HCT116 (cell line): ENCODE results near the gene TFIP11. TPM values are rescaled to one million over a fixed set of nuclear protein-coding genes. Genes with fewer than 3 reads are reported as not detected.

ENCODE experiments used
- ATAC-seq: fragments of 200-7000 bp; cut with Tn5 transposase; 2 replicates; pipeline ENCODE4 v1.9.1; 2020; ENCODE audit warnings: mild to moderate bottlenecking, moderate library complexity
- BruUV-seq: library from RNA; stranded (reverse); fragments of 400-500 nt; replicated peaks from 2 replicates; lab custom pipeline; 2021; lab: Mats Ljungman, UMichigan
- CTCF ChIA-PET: fragments of 300-600 bp; sonication (Branson Sonifier 250); formaldehyde crosslinking; loops from one replicate; lab custom pipeline; 2021; ENCODE audit warnings: antibody characterized with exemption; lab: Charles Lee
- POLR2A ChIA-PET: fragments of 300-600, 350-600 bp; sonication (Branson Sonifier 250); formaldehyde crosslinking; loops from one replicate; lab custom pipeline; 2021; ENCODE audit warnings: antibody characterized with exemption; lab: Charles Lee
- RAD21 ChIA-PET, 2 experiments: fragments of 300-600 bp; sonication (Branson Sonifier 250); formaldehyde crosslinking; loops; one replicate each; lab custom pipeline; 2023; ENCODE audit warnings: low total read pairs in 2 of 2; ENCODE audit not compliant: uncharacterized antibody in 2 of 2, unreplicated experiment in 2 of 2, low non-redundant PET in 1 of 2; lab: Charles Lee
- DNase-seq: peaks from one replicate; pipeline ENCODE4 v3.0.0-alpha.2; 2010; ENCODE audit warnings: low read depth, low spot score
- H2AFZ ChIP-seq: fragments of 200-600 bp; shearing (Covaris generic), sonication (generic); 2 replicates; pipeline ENCODE4 v1.6.1; 2017; ENCODE audit warnings: low read depth, mixed run types, mixed read lengths, antibody characterized with exemption, low read length; ENCODE audit not compliant: poor library complexity, severe bottlenecking
- H3K27ac ChIP-seq: 2 replicates; pipeline ENCODE4 v1.5.1; 2012; ENCODE audit warnings: low read depth, low read length
- H3K27me3 ChIP-seq: fragments of 200-600 bp; sonication (generic); 2 replicates; pipeline ENCODE4 v1.6.1; 2016; ENCODE audit warnings: mixed run types, low read length, mixed read lengths; ENCODE audit not compliant: insufficient read depth
- H3K36me3 ChIP-seq, 2 experiments: fragments of 200-500 bp in 1 of 2; fragments of 200-600 bp in 1 of 2; sonication (Bioruptor generic) in 1 of 2; sonication (generic) in 1 of 2; 2 replicates each; pipeline versions ENCODE4 v1.5.1 to v1.6.1; 2014 to 2016; ENCODE audit warnings: low read length in 2 of 2, inconsistent platforms in 1 of 2, mixed read lengths in 1 of 2, mixed run types in 1 of 2; ENCODE audit not compliant: insufficient read depth in 2 of 2, control insufficient read depth in 1 of 2
- H3K4me1 ChIP-seq, 2 experiments: fragments of 200-600 bp in 1 of 2; sonication (generic) in 1 of 2; 2 replicates each; pipeline versions ENCODE4 v1.5.1 to v1.6.1; 2012 to 2017; ENCODE audit warnings: low read length in 2 of 2, inconsistent platforms in 1 of 2, mild to moderate bottlenecking in 1 of 2, mixed read lengths in 1 of 2, mixed run types in 1 of 2, moderate library complexity in 1 of 2; ENCODE audit not compliant: insufficient read depth in 2 of 2, control insufficient read depth in 1 of 2
- H3K4me2 ChIP-seq: fragments of 200-600 bp; sonication (generic); 2 replicates; pipeline ENCODE4 v1.6.1; 2017; ENCODE audit warnings: mixed run types, low read length, mixed read lengths
- H3K4me3 ChIP-seq, 2 experiments: fragments of 200-600 bp in 1 of 2; sonication (generic) in 1 of 2; replicated peaks in 1 of 2; 2 replicates each; pipeline ENCODE4 v1.5.1; 2011 to 2016; ENCODE audit warnings: low read length in 2 of 2, control low read depth in 1 of 2, low read depth in 1 of 2, mild to moderate bottlenecking in 1 of 2, mixed read lengths in 1 of 2, mixed run types in 1 of 2
- H3K79me2 ChIP-seq: fragments of 200-600 bp; sonication (generic); 2 replicates; pipeline ENCODE4 v1.6.1; 2017; ENCODE audit warnings: mild to moderate bottlenecking, mixed run types, low read length, moderate library complexity, mixed read lengths; ENCODE audit not compliant: insufficient read depth
- H3K9ac ChIP-seq: fragments of 200-600 bp; sonication (generic); 2 replicates; pipeline ENCODE4 v1.6.1; 2016; ENCODE audit warnings: low read length, mixed read lengths
- H3K9me2 ChIP-seq: fragments of 200-600 bp; sonication (generic), shearing (Covaris generic); 2 replicates; pipeline ENCODE4 v1.6.1; 2017; ENCODE audit warnings: mixed run types, mild to moderate bottlenecking, moderate library complexity; ENCODE audit not compliant: insufficient read depth
- H3K9me3 ChIP-seq, 2 experiments: fragments of 200-500 bp in 1 of 2; fragments of 200-600 bp in 1 of 2; sonication (Bioruptor generic) in 1 of 2; sonication (generic) in 1 of 2; 2 replicates each; pipeline ENCODE4 v1.6.1; 2014 to 2017; ENCODE audit warnings: low read length in 2 of 2, mixed read lengths in 2 of 2, inconsistent platforms in 1 of 2, low read depth in 1 of 2, mild to moderate bottlenecking in 1 of 2, mixed run types in 1 of 2, moderate library complexity in 1 of 2; ENCODE audit not compliant: control insufficient read depth in 1 of 2, insufficient read depth in 1 of 2
- H4K20me1 ChIP-seq: fragments of 200-600 bp; sonication (generic), shearing (Covaris generic); 2 replicates; pipeline ENCODE4 v1.6.1; 2017; ENCODE audit warnings: mixed run types, mild to moderate bottlenecking, moderate library complexity; ENCODE audit not compliant: insufficient read depth
- CBX3 ChIP-seq: IDR thresholded peaks from 2 replicates; pipeline ENCODE4 v1.6.1; 2012; ENCODE audit warnings: low read depth
- EZH2 ChIP-seq: fragments of 200-600 bp; sonication (generic); IDR thresholded peaks from 2 replicates; pipeline ENCODE4 v1.6.1; 2017; ENCODE audit warnings: antibody characterized with exemption, mixed run types
- EZH2phosphoT487 ChIP-seq: fragments of 200-600 bp; IDR thresholded peaks from 2 replicates; pipeline ENCODE4 v1.6.1; 2018; ENCODE audit warnings: antibody characterized with exemption, borderline replicate concordance
- FOSL1 ChIP-seq: IDR thresholded peaks from 2 replicates; pipeline ENCODE4 v1.6.1; 2012; ENCODE audit warnings: low read depth
- JUND ChIP-seq: IDR thresholded peaks from 2 replicates; pipeline ENCODE4 v1.6.1; 2012
- MAX ChIP-seq: IDR thresholded peaks from 2 replicates; pipeline ENCODE4 v1.6.1; 2012
- POLR2AphosphoS5 ChIP-seq: IDR thresholded peaks from 2 replicates; pipeline ENCODE4 v1.6.1; 2011; ENCODE audit warnings: mild to moderate bottlenecking, low read depth, low read length, moderate library complexity
- RAD21 ChIP-seq: IDR thresholded peaks from 2 replicates; pipeline ENCODE4 v1.6.1; 2012; ENCODE audit warnings: low read depth, mild to moderate bottlenecking
- SIN3A ChIP-seq: IDR thresholded peaks from 2 replicates; pipeline ENCODE4 v1.6.1; 2012; ENCODE audit warnings: low read depth
- YY1 ChIP-seq: IDR thresholded peaks from 2 replicates; pipeline ENCODE4 v1.6.1; 2011; ENCODE audit warnings: low read length, low read depth, moderate library complexity, mild to moderate bottlenecking; ENCODE audit not compliant: insufficient replicate concordance; ENCODE audit errors: extremely low read depth
- ZBTB33 ChIP-seq: IDR thresholded peaks from 2 replicates; pipeline ENCODE4 v1.6.1; 2011; ENCODE audit warnings: mild to moderate bottlenecking, low read length, moderate library complexity; ENCODE audit not compliant: insufficient replicate concordance; ENCODE audit errors: extremely low read depth
- ZFX ChIP-seq: fragments of 450-650 bp; IDR thresholded peaks from 2 replicates; pipeline ENCODE4 v1.6.1; 2017
- ZNF274 ChIP-seq: fragments of 200-500 bp; sonication (Bioruptor generic); IDR thresholded peaks from 2 replicates; pipeline ENCODE4 v1.6.1; 2014; ENCODE audit warnings: mild to moderate bottlenecking, low read depth, low read length, inconsistent platforms
- intact Hi-C: fragments of 100-400 bp; cut with micrococcal nuclease; formaldehyde crosslinking; loops from 2 replicates; pipeline ENCODE4 v1.10.0; 2022
- total RNA-seq: library from RNA; stranded (reverse); gene quantifications from one replicate; pipeline ENCODE4 v1.2.1, GENCODE V29; 2021; ENCODE audit not compliant: unreplicated experiment
- TF ChIP-seq, protein P1 (sequence below): IDR thresholded peaks from 2 replicates; pipeline ENCODE4 v1.6.1; 2012; ENCODE audit warnings: low read depth

TFIP11 gene
- total RNA-seq, 1 experiment from 2014 or later: 28.1 TPM

DNA sequence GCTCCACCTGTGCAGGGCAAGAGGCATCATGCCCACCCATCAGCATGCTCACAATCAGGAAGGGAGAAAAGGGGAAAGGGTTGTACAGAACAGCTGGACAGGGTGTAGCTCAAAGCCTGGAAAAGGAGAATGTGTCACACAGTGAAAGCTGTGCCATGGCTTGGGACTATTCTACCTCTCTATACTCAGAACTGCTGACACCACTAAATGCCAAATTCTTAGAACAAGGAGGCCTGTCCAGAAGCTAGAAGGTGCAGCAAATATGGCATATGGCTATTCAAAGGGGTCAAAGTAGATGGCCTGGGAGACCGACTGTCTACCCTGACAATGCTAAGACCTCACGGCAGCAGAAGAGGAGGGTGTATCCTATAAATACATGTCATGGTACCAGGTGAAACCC is 41.5 kb downstream of the TFIP11 start:
- ChIA-PET POLR2A (no interaction called here), RAD21 (no interaction called here), CTCF (no interaction called here)
- ATAC-seq (no peak), DNase-seq (no peak)
- Histone ChIP-seq H3K9me3 (no peaks in the 10 kb centered on the region), H3K4me1 (peaks cover 0 to 18% of the 10 kb centered on the region in 2 experiments; a peak in 2 of 4 replicates), H3K27me3 (no peaks in the 10 kb centered on the region), H3K9me2 (no peaks in the 10 kb centered on the region), H3K27ac (no peak overlapping the region; the same call in 1 of the 2 replicates), H3K36me3 (peaks cover 52% of the 10 kb centered on the region in 2 experiments), H4K20me1 (no peaks in the 10 kb centered on the region), H3K4me2 (no peak overlapping the region), H3K79me2 (no peaks in the 10 kb centered on the region), H3K4me3 (no peak overlapping the region), H3K9ac (no peak overlapping the region), H2AFZ (no peak overlapping the region)
- TF ChIP-seq ZFX: no peak
- no peak for TF ChIP-seq RAD21
- no peak for TF ChIP-seq MAX
- no peak for TF ChIP-seq ZNF274
- TF ChIP-seq YY1: no peak
- TF ChIP-seq, protein P1, sequence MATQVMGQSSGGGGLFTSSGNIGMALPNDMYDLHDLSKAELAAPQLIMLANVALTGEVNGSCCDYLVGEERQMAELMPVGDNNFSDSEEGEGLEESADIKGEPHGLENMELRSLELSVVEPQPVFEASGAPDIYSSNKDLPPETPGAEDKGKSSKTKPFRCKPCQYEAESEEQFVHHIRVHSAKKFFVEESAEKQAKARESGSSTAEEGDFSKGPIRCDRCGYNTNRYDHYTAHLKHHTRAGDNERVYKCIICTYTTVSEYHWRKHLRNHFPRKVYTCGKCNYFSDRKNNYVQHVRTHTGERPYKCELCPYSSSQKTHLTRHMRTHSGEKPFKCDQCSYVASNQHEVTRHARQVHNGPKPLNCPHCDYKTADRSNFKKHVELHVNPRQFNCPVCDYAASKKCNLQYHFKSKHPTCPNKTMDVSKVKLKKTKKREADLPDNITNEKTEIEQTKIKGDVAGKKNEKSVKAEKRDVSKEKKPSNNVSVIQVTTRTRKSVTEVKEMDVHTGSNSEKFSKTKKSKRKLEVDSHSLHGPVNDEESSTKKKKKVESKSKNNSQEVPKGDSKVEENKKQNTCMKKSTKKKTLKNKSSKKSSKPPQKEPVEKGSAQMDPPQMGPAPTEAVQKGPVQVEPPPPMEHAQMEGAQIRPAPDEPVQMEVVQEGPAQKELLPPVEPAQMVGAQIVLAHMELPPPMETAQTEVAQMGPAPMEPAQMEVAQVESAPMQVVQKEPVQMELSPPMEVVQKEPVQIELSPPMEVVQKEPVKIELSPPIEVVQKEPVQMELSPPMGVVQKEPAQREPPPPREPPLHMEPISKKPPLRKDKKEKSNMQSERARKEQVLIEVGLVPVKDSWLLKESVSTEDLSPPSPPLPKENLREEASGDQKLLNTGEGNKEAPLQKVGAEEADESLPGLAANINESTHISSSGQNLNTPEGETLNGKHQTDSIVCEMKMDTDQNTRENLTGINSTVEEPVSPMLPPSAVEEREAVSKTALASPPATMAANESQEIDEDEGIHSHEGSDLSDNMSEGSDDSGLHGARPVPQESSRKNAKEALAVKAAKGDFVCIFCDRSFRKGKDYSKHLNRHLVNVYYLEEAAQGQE: no peak
- no peak for TF ChIP-seq FOSL1
- TF ChIP-seq EZH2phosphoT487: no peak
- TF ChIP-seq JUND: no peak
- no peak for TF ChIP-seq SIN3A
- TF ChIP-seq POLR2AphosphoS5: no peak
- TF ChIP-seq ZBTB33: no peak
- TF ChIP-seq CBX3: no peak
- no peak for TF ChIP-seq EZH2
- BruUV-seq: no TSS peak
- intact Hi-C loops: no loop called here
